Stimulated activated CD8-positive, alpha-beta memory T cell treated with anti-CD3 and anti-CD28 coated beads, Interleukin-12 subunit alpha, Interleukin-12 subunit beta, amount 100 ng/mL, for 4 hours (primary cell): ENCODE measurements around the gene ELMO1.

ENCODE experiments used
- DNase-seq: peaks from one replicate; pipeline ENCODE4 v3.0.0-alpha.2; 2020; ENCODE audit warnings: low read depth

Gene ELMO1

DNA sequence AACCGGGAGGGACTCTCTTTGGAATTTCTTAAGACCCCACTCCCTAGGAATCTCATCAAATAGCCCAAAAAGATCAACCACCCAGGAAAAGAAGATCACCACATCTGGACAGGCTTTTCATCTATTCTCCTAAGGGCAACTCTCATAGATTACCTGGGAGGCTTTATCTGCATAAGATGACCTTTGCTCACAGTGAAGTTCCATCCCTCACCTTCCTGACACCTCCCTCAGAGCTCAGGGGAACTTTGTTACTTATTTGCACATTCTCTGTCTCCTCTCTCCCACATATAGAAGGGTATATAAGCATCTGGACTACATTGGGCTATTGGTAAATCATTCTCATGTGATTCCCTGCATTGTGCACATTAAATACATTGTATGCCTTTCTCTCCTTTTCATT is 80.1 kb downstream of the ELMO1 start:
- no peak for DNase-seq

- no peak for DNase-seq
Measured at GRCh38 chr7:37367010-37367409, 81.7 kb downstream of the ELMO1 start.

DNA sequence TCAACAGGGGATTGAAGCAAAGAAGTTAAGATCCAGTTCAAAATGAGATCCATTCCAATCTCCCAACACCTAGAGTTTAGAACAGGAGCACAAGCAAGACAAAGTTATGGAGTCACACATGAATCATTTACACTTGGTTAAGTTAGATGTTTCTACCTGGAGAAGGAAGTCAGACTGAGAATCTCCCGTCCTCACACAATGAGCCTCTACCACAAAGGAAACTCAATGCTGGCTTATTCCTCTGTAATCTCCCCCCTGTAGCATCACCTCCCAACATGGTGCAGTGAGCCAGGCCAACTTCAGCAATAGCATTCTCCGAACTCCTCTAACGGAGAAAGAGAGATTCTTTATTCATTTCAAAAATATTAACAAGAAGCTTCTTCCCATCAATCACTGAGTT is 82.2 kb downstream of the ELMO1 start:
- DNase-seq: no peak

DNA sequence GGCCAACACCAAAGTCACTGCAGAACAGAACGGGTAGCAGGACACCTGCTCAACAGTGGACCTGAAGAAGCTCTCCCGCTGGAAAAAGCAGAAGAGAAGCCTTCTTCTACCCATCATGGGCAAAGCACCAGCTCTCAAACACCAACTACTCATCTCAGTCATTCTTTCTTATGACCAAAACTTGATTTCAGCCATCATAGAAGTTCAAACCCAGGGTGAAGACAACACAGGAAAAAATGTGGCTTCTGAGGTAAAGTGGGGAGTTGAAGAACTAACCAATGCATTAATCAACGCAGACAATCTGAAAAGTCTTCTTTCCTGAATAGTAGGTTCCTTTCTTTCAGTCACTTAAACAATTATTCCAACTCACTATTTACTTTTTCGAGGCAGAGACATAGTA is 83.3 kb downstream of the ELMO1 start:
- no peak for DNase-seq

DNA sequence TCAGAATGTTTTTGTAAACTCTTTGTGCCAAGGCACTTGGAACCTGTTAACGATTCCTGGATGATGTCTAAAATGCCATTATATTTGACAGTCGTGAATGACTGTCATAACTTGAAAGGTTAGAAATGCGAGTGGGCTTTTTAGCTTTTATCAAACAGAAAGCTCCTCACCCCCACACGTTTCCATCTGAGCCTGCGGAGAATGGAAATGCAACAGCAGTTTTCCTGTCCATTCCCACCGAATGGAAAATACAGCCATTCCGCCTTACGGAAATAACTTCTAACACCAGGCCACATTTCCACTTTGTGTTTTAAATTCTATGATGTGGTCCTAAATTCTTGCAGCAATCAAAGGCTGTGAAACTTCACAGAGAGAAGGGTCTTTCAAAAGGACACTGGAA is 83.8 kb downstream of the ELMO1 start:
- no peak for DNase-seq

DNA sequence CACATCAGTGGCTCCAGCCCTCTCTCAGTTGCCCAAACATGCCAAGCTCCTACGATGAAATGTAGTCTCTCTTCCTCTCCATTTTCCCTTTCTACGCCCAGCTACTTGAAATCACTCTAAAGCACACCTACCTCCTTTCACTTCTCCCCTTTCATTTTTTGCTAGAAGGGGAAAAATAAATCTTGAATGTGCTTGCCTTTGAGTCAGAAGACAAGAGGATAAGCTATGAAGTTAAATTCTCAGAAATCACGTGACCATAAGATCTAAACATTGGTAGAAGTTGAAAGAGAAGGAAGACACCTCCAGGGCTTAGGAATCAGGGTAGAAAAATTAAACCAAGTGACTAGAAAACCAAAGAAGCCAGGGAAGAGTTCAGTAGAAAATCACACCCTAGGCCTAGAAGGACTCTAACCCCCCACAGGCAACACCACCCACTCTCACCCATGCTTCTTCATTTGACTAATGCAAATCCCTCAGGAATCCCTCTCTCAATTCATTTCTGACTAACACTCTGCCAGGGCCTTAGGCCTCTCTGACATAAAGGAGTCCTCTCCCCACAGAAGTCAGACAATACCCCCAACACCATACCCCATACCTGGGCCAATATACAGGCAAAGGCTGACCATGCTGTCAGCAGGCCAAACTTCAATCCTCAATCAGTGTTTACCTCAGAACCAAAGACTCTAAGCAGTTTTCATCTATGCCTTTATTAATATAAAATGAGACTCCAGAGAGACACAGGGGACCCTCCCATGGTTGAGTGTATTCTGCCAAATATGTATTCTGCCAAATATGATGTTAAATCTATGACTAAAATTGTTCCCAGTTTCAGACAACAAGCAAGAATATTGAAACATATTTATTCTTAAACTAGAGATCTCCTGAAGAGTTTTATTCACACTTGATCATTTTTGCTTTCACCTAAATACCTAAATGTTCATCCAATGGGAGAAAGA is 84.8 kb downstream of the ELMO1 start:
- no peak for DNase-seq

DNA sequence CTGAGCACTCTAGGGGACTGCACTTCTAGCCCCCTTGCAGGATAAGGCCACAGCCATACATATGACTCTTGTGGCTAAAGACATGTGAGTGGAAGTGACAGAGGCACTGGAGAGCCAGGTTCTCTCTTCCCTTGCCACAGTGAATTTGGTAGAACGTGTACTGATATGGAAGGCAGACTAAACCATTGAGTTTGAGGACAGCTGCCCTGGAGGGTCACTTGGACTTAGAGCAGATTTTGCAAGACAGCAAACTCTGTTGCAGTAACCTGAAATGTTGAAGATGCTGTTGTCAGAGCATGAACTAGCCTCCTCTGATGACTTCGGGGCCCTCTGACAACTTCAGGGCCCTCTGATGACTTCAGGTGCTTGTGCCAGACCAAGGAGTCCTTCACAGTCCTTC is 85.9 kb downstream of the ELMO1 start:
- DNase-seq: no peak

- no peak for DNase-seq
Measured at GRCh38 chr7:37360484-37360883, 88.2 kb downstream of the ELMO1 start.

DNA sequence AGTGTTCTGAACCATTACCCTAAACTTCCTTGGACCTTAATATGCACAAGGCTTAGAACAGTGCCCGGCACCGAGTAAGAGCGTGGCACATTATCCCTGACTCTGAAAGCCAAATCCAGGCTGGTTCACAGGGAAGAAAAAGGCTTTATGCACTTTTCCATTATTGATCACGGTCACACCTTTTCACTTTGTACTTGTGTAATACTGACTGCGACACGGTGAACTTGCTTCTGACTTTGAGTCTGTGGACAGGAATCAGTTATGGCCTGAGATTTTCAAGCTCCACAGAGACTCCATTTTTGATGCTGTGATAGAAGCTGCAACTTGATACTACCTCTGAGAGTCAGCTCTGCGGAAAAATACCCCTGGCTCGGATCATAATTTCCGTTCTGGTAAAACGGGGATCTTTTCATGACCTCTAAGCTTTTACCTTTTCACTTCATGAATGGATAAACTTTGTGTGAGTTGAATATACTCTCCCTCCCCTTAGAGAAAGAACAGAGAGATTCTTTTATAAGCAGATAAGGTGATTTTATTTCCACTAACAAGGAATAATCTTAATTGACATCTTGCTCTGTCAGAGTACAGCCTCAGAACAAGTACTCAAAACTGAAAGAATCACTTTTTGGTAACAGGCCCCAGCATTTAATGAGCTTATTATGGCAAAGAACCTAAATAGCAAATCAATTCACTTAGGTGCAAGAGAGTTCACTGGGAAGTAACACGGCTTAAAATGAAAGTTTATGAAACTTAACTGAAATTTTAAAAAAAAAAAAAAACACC is 88.8 kb downstream of the ELMO1 start:
- no peak for DNase-seq

GRCh38 chr7:37359180-37359579 is 89.5 kb downstream of the ELMO1 start:
- DNase-seq: no peak

DNA sequence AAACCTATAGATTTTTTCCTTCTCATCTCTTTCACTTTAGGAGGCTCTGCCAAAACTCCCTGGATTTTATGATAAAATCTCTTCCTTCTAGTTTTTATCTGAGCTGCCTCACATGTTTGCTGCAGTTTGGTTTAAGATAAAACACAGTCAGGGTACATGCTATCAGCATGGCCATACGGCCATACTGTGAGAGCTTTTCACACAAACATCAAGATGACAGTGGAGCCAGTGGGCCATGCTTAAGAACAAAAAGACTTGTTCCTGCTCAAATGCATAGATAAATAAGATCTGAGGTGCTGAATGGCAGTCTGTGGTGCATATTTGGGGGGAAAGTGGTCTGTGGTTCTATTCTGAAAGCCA is 91.0 kb downstream of the ELMO1 start:
- DNase-seq: no peak

- DNase-seq: no peak
Measured at GRCh38 chr7:37356911-37357636, 91.6 kb downstream of the ELMO1 start.

- DNase-seq: no peak
Measured at GRCh38 chr7:37354656-37355131, 94.0 kb downstream of the ELMO1 start.

DNA sequence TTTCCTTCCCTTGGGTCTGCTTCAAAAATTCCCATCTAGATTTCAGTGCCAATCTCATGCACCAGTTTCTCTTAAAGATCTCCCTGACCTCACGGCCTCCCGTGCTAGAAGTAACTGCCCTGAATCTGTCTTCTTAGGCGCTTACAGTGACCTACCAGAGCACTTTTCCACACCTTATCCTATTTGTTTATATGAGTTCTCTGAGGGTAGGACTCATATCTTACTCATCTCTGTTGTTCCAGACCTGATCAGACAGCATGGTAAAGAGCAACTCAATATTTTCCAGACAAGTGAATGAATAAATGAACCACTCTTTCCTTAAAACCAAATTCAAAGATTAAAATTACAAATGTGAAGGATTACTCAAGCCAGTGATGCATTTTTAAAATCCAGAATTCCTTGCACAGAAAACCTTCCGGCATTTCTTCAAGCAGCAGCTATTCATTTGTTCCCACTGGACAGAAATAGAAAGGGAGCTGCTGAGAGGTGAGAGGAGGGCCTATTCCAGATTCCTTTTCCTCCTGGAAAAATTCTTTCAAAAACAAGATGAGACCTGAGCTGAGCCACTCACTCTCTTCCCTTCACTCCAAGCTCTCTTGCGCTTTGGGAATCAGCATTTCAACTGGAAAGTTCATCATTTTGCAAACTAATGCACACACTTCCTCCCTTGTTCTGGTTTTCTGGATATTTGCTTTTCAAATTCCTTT is 94.6 kb downstream of the ELMO1 start:
- no peak for DNase-seq

- peak; percentile 21 for DNase-seq
Measured at GRCh38 chr7:37352974-37353948, 95.4 kb downstream of the ELMO1 start.

DNA sequence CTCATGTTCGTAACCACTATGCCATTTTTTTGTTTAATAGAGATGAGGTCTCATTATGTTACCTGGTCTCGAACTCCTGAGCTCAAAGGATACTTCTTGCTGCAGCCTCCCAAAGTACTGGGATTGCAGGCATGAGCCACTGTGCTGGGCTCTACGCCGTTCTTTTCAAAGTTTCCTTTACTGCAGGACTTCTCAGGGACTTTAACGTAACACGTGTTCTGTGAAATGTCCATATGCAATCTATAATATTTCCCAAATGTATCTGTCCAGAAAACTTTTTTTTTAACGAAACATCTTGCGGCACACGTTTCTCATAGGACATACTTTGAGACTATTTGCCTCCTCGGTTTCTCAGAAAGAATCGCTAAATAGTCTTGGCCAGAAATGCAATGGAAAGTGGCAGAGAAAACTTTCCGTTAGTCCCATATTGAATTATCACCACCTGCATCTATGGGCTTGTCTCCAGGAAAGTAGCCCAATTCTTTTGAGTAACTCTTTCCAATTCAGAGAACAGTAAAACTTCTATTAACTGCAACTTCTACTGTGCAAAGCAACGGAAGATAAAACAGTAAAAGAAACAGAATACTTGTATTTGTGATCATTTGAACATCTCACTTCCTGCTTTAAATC is 96.3 kb downstream of the ELMO1 start:
- DNase-seq: no peak

DNA sequence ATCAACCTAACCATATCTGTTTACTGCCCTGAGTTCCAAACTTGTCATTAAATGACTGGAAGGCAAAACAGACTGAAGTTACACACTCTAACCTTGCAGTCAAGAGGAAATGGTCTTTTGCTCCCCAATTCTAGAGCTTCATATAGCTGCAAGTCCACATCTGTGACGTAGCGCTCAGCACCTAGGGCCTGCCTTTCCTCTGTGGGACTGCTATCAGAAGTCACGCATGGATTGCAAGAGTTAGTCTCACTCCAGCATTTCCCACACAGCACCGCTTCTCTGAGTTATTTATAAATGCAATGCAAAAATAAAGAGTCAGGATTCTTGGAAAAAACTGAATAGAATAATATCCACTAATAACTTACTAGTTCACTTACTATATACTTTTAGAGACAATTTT is 96.9 kb downstream of the ELMO1 start:
- DNase-seq: no peak

DNA sequence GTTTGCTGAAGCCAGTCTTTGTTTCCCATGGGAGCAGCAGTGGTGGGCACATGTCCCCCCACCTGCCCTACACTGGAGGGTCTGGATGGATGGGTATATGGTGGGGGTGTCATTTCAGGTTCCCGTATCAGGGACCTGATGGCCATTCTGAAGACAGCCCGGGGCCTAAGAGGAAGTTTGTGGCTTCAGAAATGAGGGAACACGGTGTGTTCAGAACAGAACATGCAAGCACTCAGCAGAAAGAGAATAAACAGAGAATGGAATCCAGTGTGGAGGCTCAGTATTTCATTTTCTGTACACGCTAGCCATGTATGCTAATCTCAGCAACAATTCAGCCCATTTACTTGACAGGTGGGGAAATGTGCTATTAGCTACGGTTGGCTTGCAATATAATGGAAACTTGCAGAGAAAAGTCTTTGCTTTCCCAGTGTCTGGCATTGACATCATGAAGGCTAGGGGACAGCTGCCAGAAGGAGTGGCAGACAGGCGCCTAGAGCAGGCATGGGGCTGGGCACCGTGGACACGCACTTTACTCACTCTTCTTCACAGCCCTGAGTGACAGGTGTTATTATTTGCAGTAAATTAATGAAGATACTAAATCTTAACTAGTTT is 98.6 kb downstream of the ELMO1 start:
- no peak for DNase-seq

- no peak for DNase-seq
Measured at GRCh38 chr7:37348982-37349381, 99.7 kb downstream of the ELMO1 start.

GRCh38 chr7:37346761-37347160 is 101.9 kb downstream of the ELMO1 start:
- no peak for DNase-seq
